Kidney (tissue), 14 donors: ENCODE data around the gene RABGAP1. TPM values are rescaled to one million over a fixed set of nuclear protein-coding genes. Genes with fewer than 3 reads are reported as not detected.

Experiments used
- DNase-seq, 5 donors: peaks; one replicate each; pipeline ENCODE4 v3.0.0-alpha.2; 2013 to 2020
- FAIRE-seq: peaks from 2 replicates; lab custom pipeline; 2012; peaks lifted over from hg19 to GRCh38; lab: Jason Lieb, UNC
- H3K27ac ChIP-seq, 2 donors: one replicate each; pipeline ENCODE4 v1.7.0; 2013; ENCODE audit warnings: low read depth in 2 of 2, low read length in 2 of 2, inconsistent platforms in 1 of 2
- H3K27me3 ChIP-seq: one replicate; pipeline ENCODE4 v1.7.1; 2013; ENCODE audit warnings: low read length, inconsistent platforms; ENCODE audit not compliant: control insufficient read depth, insufficient read depth
- H3K36me3 ChIP-seq, 3 donors: one replicate each; pipeline versions ENCODE4 v1.7.0 to v1.7.1; 2013; ENCODE audit warnings: low read length in 3 of 3, control low read depth in 1 of 3, inconsistent platforms in 1 of 3; ENCODE audit not compliant: insufficient read depth in 3 of 3, control insufficient read depth in 2 of 3
- H3K4me1 ChIP-seq, 3 donors: one replicate each; pipeline versions ENCODE4 v1.7.0 to v1.7.1; 2013; ENCODE audit warnings: low read length in 3 of 3, inconsistent platforms in 1 of 3, low read depth in 1 of 3; ENCODE audit not compliant: control insufficient read depth in 2 of 3, insufficient read depth in 2 of 3
- H3K4me3 ChIP-seq, 3 donors: one replicate each; pipeline versions ENCODE4 v1.7.0 to v1.8.1; 2013; ENCODE audit warnings: low read length in 3 of 3, control low read depth in 1 of 3, inconsistent platforms in 1 of 3
- H3K9ac ChIP-seq, 3 donors: one replicate each; pipeline versions ENCODE4 v1.7.0 to v1.7.1; 2013; ENCODE audit warnings: low read length in 3 of 3, control low read depth in 1 of 3, inconsistent platforms in 1 of 3
- H3K9me3 ChIP-seq, 3 donors: one replicate each; pipeline versions ENCODE4 v1.7.0 to v1.7.1; 2013; ENCODE audit warnings: low read length in 3 of 3, control low read depth in 1 of 3, inconsistent platforms in 1 of 3; ENCODE audit not compliant: control insufficient read depth in 2 of 3, insufficient read depth in 1 of 3
- CTCF ChIP-seq: IDR thresholded peaks from 3 replicates; pipeline ENCODE4 v1.5.1; 2012; ENCODE audit warnings: mild to moderate bottlenecking, moderate library complexity, borderline replicate concordance; ENCODE audit not compliant: insufficient read depth; ENCODE audit errors: extremely low read depth
- intact Hi-C: fragments of 100-400 bp; cut with DNase I; formaldehyde crosslinking; loops from one replicate; pipeline ENCODE4 v1.11.1; 2022
- polyA plus RNA-seq: library from polyadenylated mRNA; stranded (reverse); fragments of 350-450 nt; fragmentation: Illumina TruSeq; extraction: RNeasy Lipid Tissue Mini Kit (QIAGEN cat#74804); gene quantifications from one replicate; pipeline ENCODE4 v1.2.3, GENCODE V29; 2014; ENCODE audit warnings: low read depth, low replicate concordance; ENCODE audit not compliant: insufficient read depth
- total RNA-seq: library from RNA; stranded (reverse); fragmentation: NEBNext Ultra II Directional; extraction: Animal tissue kit (Norgen Biotek cat#: 25700); gene quantifications from one replicate; pipeline ENCODE4 v1.2.1, GENCODE V29; 2021
- donor health status: control.
- donor health status: control.
- donor health status: control.
- donor health status: control.
- donor health status: control.
- donor health status: DM: yes; HTN: yes; CAD: no.
- donor health status: Normal renal cell carcinoma (clear cell type).

RABGAP1 gene
- total and polyA plus RNA-seq, 2 donors from 2014 or later: 13.7 to 61.1 TPM

GRCh38 chr9:122939601-122940000 is 1.2 kb upstream of the RABGAP1 start:
- Histone ChIP-seq H3K4me3 (no peak overlapping the region), H3K9me3 (no peaks in the 10 kb centered on the region), H3K27ac (no peak overlapping the region), H3K27me3 (no peaks in the 10 kb centered on the region), H3K9ac (no peak overlapping the region), H3K4me1 (peaks cover 0 to 10% (median 4%) of the 10 kb centered on the region in 3 donors), H3K36me3 (peaks cover 4 to 11% (median 4%) of the 10 kb centered on the region in 3 donors)
- no peak for TF ChIP-seq CTCF
- DNase-seq (no peak), FAIRE-seq (no peak)
- intact Hi-C loops: no loop called here

GRCh38 chr9:122940454-122940748 is 419 bp upstream of the RABGAP1 start:
- Histone ChIP-seq H3K36me3 (peaks cover 4 to 11% (median 4%) of the 10 kb centered on the region in 3 donors), H3K27me3 (no peaks in the 10 kb centered on the region), H3K9ac (peak overlapping the region; percentile 21 to 75 (median 59)), H3K4me3 (peak overlapping the region; percentile 40 to 88 (median 73)), H3K9me3 (no peaks in the 10 kb centered on the region), H3K27ac (peak overlapping the region; percentile 53 to 57), H3K4me1 (peaks cover 0 to 12% (median 4%) of the 10 kb centered on the region in 3 donors)
- no peak for TF ChIP-seq CTCF
- DNase-seq (no peak), FAIRE-seq (no peak)
- intact Hi-C loops: no loop called here

GRCh38 chr9:122941582-122942234 is 888 bp downstream of the RABGAP1 start:
- intact Hi-C loops: no loop called here
- no peaks in the 10 kb centered on the region for H3K27me3 ChIP-seq
- DNase-seq (peak in 1 of 5 donors; percentile 48), FAIRE-seq (no peak)
- H3K9ac ChIP-seq: peak overlapping the region; percentile 31 to 84 (median 44)
- H3K9me3 ChIP-seq: no peaks in the 10 kb centered on the region
- TF ChIP-seq CTCF: no peak
- H3K36me3 ChIP-seq: peaks cover 0 to 5% (median under 1%) of the 10 kb centered on the region in 3 donors
- peak overlapping the region; percentile 81 to 94 for H3K27ac ChIP-seq
- H3K4me3 ChIP-seq: peak overlapping the region; percentile 67 to 95 (median 76)
- H3K4me1 ChIP-seq: peaks cover 0 to 14% (median 6%) of the 10 kb centered on the region in 3 donors
